HG03378 (cell line): ENCODE data around the gene ARL2.
A peak's percentile ranks its signal among the peaks of the same experiment; 100 is the strongest.
"Not testable (repeated sequence)": the region's sequence is repeated elsewhere in the genome, so short reads cannot be mapped to it uniquely, and the experiment has no call there.

Experiments used
- ATAC-seq: cut with Tn5 transposase; IDR thresholded peaks from one replicate; pipeline ENCODE4 v1.9.1; 2021; ENCODE audit warnings: mild to moderate bottlenecking, moderate library complexity; ENCODE audit not compliant: unreplicated experiment

ARL2 gene

DNA sequence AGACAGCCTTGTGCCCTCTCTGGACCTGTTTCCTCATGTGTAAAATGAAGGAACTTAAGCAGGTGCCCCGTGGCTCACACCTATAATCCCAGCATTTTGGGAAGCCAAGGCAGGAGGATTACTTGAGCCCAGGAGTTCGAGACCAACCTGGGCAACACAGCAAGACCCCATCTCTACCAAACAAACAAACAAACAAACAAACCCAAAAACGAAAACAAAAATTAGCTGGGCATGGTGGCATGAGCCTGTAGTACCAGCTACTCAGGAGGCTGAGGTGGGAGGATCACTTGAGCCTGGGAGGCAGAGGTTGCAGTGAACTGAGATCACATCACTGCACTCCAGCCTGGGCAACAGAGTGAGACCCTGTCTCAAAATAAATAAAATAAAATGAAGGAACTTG is 10.0 kb upstream of the ARL2 start:
- not testable (repeated sequence) for ATAC-seq

DNA sequence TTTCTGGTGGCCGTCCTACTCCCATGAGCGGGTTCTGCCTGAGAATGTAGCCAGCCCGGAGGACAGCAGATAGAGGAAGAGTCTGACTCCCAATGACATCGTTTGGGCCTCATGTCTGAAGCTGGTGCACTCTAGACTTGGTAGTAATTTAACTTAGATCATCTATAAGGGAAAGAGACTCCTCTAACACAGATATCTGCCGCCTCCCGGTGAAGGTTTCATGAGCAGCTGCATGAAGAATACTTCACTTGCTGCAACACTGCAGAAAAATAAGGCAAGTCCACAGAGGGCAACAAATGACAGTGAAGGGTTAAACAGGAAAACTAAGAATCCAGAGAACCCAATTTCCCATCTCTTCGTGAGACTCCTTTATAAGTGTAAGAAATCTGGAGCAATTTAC is 5.9 kb upstream of the ARL2 start:
- ATAC-seq, result no peak

DNA sequence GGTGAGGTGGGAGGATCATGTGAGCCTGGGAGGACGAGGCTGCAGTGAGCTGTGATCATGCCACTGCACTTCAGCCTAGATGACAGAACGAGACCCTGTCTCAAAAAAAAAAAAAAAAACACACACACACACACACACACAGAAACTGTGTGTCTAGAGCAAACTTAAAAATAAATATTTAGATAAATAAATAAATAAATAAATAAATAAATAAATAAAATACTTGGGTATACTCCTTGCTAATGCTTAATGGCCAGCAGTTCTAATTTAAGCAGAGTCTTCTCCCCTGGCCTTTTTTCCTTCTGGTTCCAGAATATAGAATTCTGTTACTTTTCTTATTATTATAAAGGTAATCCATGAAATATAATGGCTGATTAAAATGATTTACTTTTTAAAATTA is 5.1 kb upstream of the ARL2 start:
- no peak for ATAC-seq

DNA sequence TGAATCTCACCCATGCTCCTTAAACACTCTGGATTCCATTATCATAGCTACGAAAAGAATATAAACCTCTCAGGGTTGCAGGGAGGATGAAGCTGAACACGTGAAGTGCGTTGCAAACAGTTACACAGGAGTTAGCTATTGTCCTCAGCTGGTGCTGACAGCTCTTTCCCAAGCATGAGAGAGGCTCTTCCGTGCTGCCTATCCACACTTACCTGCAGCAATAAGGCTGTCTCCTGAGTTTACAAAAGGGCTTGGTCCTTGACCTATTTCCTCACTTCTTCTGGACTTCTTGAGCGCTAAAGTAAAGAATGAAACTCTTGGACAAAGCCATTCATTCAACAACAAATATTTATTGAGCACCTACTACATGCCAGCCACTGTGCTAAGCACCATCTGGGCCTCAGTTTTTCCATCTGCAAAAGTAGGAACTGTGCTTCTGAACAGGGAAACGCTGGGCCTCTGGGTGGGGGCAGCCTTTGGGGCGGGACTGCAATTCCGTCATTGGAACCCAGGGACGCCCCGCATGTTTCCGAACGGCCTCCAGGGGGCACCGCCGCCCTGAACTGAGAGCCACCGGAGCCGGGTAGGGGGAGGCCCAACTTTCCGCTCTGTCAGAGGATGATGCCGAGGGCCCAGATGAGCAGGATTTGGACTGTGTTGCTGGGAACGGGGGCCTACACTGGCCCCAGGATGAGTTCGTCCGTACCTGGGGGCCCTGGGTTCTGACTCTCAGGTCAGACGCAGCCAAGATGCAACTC is 651 bp upstream of the ARL2 start:
- ATAC-seq, result peak; percentile 59

DNA sequence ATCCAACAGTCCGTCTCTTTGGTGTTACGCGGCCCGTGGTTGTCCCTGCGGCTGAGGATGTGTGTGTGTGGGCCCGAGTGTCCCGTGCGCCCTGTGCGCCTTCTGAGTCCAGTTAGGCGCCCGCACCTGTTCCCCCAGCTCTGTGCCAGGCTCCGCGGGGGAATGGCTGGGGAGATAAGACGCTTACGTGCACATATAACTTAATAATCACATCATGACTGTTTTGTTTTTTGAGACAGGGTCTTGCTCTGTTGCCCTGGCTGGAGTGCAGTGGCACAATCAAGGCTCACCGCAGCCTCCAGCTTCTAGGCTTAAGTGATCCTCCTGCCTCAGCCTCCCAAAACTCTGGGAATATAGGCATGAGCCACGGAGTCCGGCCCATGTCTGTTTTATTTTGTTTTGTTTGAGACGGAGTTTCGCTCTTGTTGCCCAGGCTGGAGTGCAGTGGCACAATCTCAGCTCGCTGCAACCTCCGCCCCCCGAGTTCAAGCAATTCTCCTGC is 817 bp downstream of the ARL2 start:
- ATAC-seq, result no peak

DNA sequence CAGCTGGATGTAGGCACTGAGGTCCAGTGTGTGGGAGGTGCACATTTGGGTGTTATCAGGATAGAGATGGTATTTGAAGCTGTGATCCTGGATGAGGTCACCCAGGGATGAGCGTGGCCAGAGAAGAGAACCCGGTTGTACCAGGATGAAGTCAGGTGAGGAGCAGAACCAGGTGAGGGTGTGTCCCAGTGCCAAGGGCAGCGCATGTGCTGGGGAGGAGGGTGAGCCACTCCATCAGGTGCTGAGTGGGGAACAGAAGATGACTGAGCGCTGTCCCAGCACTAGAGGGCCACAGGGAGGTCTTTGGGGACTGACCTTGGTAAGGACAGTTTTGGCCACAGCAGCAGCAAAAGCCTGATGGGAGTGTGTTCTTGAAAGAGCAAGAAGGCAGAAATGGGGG is 2.7 kb downstream of the ARL2 start:
- no peak for ATAC-seq

DNA sequence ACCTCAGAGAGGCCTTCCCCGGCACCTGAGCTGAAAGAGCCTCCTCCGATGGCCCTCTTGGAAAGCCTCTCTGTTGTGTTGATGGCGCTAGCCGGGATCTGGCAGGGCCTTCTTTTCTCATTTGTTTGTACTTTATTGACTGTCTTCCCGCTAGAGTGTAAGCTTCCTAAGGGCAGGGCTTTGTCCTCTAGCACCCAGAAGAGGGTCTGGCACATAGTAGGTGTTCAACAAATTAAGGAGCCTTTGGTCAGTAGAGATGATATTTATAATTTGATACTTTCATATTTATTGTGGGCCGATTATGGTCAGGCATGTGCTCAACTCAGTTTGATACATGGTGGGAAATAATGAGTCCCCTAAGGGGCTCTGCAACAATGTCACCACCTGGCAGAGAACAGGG is 4.0 kb downstream of the ARL2 start:
- ATAC-seq, result no peak

DNA sequence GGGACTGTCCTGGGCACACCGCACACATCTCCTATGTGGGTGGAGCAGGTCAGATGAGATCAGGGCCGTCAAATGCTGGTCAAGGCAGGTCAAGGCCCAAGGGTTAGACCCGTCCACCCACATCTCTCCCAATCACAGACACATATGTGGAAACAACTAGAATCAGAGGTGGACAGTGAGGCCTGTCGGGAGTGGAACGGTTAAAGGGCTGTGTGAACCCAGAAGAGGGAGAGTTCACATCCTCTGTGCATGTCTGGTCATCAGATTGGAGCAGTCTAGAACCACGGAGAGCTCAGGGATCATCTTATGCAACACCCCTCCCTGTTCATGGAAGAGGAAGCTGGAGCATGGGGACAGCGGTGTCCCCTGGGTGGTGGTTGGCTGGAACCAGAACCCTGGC is 5.9 kb downstream of the ARL2 start:
- no peak for ATAC-seq

DNA sequence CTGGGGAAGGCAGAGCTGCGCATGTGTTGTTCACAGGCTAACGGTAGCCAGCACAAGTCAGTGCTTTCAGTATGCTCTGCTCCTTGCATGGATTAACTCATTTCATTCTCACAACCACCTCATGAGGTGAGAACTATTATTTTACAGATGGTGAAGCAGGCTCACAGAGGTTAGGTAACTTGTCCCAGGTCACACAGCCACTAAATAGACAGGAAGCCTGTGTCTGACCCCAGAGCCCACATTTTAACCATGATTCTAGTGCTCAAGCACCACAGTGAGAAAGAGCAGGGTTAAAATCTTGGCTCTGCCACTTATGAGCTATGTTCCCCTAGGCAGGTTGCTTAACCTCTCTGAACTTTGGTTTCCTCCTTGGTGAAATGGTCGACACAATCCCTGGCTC is 7.0 kb downstream of the ARL2 start:
- ATAC-seq, result no peak

DNA sequence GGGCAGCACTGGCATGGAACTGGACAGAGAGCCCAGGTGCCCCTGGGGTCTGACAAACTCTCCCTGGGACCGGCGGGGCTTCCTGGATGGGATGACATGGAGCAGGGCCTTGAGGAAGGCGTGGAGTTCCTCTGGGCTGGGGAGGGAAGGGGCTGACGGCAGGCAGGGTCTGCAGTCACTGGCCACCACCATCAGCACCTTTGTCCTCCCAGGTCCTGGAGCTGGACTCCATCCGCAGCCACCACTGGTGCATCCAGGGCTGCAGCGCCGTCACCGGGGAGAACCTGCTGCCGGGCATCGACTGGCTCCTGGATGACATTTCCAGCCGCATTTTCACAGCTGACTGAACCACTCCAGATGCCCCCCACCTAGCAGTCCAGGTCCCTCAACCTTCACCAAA is 7.5 kb downstream of the ARL2 start:
- no peak for ATAC-seq

DNA sequence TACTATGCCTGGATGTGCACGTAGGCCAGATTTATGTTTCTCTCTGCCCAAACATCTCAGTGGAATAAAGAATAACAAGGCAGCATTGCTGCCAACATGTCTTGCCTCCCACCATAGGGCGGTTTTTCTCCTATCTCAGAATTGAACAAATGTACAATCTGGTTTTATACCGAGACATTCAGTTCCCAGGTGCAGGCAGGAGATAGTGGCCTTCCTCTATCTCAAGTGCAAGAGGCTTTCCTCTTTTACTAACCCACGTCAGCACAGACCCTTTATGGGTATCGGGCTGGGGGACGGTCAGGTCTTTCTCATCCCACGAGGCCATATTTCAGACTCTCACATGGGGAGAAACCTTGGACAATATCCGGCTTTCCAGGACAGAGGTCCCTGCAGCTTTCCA is 9.5 kb downstream of the ARL2 start:
- not testable (repeated sequence) for ATAC-seq

DNA sequence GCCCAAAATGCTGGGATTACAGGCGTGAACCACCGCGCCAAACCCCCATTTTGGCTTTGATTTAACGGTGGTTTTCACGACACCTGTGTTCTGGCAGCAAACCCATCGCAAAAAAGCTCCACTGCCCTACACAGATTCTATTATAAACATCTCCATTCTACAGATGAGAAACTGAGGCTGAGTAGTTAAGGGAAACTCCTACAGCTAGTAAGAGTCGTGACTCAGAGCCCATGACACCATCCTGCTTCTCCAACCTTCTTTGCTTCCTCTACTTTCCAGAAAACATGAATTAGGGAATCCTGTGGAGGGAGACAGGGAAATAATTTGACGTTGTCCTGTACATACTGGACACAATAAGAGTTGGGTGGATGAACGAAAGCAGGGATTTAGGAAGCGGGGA is 12.8 kb downstream of the ARL2 start:
- ATAC-seq, result no peak

DNA sequence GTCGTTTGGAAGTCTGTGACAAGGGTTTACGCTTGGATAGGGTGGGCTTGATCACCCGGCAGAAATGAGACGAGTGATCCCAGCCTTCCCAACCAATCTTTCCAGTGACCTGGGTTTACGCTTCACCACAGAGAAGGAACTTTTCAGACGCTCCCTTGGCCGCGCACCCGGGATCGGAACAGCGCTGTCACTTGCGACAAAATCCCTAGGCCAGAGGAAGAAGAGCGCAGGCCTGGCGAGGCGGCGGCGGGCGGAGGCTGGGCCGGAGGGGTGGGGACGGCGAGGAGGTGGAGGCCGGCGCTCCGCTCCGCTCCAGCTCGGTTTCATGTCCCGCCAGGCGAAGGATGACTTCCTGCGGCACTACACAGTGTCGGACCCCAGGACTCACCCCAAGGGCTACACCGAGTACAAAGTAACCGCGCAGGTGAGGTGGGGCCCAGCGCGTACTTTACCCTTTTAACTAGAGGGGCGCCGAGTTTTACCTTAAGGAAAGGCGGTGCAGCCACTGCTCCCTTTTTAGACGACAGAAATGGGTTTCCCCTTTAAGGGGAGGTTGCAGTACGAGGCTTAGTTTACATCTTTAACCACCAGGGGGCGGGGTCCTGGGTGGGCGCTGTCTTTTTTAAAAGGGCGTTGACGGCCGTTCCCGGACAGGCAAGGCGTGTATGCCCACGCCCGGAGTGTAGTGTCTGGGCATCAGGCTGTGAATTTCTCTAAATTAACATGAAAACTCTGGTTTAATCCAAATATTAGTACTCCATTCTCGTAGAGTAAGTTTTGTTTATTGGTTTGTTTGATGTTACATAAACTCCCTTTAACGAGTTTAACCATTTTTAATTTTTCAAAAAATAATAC is 13.5 kb downstream of the ARL2 start, which contains the start of gene SNX15:
Gene SNX15 (plus strand): TSS at position 227 of the 855 bp plus-strand sequence. CDS start 99 bp downstream, at position 326.
- peak; percentile 85 for ATAC-seq

DNA sequence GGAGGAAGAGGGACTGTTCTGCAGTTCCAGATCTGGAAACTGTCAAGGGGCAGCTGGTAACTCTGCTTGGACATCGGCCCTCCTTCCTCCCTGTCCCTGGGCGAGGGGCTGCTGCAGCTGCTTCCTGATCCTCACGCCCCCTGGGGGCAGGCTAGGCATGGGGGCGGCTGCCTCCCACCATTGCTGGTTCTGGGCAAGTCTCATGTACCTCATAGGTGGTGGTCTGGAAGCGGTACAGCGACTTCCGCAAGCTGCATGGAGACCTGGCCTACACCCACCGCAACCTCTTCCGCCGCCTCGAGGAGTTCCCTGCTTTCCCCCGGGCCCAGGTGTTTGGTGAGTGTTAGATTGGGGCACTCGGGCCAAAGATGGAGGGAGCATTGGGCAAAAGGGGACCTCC is 18.3 kb downstream of the ARL2 start:
- ATAC-seq, result no peak

DNA sequence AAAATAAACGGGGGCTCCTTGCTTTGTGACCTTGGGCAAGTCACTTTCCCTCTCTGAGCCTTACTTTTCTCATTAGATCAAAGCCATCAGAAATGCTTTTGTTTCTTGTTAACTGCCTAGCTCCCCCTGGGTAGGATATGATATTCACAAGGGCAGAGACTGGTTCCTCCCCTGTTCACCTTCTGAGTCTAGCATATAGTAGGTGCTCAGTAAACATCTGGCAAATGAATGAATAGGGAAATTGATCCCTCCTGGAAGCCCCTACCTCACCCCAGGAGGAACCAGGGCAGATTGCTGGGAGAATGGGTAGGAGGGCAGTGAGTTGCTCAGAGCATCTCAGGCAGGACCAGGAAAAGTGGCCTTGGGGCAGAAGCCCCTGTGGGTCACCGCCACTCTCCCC is 20.5 kb downstream of the ARL2 start:
- ATAC-seq, result no peak

DNA sequence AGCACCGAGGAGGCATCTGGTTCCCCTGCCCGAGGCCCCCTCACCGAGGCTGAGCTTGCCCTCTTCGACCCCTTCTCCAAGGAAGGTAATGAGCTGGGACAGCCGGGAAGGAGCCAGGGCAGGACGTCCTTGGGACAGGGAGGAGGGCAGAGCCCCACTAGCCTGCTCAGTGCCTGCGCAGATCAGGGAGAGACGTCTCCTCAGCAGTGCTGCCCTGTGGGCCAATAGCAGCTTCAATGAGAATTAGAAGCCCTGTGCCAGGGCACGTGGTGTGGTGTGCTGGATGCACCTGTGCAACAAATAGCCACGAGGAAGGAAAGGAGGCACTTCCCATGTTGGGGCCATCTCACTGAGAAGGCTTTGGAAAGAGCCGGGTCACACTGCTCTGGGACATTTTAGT is 21.6 kb downstream of the ARL2 start:
- ATAC-seq, result no peak

DNA sequence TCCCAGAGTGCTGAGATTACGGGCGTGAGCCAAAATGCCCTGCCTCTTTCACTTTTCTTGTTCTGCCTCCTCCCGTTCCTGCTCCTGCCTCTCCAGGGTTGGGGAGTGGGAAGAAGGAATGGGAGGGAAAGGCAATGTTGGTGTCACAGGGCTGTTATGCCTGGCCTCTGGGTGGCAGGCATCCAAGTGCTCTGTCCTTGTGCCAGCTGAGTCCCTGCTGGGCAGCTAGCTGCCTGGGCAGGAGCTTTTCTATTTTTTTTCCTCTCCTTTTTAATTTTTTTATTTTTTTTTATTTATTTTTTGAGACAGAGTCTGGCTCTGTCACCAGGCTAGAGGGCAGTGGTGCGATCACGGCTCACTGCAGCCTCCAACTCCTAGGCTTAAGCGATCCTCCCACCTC is 23.0 kb downstream of the ARL2 start:
- ATAC-seq, result no peak

DNA sequence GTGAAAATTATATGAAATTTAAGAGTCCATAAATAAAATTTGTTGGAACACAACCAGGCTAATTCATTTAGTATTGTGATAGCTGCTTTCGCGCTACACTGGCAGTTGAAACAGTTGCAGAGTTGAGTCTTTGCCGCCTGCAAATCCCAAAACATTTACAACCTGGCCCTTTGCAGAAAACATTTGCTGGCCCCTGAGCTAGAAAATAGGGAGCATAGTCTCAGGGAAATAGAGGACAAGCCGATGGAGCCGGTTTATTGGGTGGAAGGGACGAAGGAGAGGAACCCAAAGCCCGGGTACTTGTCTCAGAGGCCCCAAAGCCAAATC is 26.5 kb downstream of the ARL2 start:
- no peak for ATAC-seq

DNA sequence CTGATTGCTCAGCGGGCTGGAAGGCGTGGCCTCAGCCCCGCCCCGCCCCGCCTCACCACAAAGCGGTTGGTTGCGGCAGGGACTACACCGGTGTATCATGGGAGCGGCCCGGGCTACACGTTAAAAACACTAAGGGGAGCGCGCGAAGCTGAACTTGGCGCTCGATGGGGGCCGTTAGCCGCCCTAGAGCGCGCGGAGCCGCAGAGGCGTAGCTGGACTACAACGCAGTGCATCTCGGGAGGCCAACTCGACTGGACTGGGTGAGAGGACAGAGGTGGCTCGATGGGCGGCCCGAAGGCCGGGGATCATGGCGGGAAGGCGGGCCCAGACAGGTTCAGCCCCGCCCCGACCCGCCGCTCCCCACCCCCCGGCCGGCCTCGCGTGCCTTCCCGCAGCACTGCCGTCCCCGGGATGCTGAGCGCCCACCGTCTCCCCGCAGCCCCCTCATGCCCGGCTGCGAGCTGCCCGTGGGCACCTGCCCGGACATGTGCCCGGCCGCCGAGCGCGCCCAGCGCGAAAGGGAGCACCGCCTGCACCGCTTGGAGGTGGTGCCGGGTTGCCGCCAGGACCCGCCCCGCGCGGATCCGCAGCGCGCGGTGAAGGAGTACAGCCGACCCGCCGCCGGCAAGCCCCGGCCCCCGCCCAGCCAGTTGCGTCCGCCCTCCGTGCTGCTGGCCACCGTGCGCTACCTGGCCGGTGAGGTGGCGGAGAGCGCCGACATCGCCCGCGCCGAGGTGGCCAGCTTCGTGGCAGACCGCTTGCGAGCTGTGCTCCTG is 27.1 kb downstream of the ARL2 start, which contains the start of gene SAC3D1:
Gene SAC3D1 (plus strand): TSS at position 364 of the 776 bp plus-strand sequence. CDS start 83 bp downstream, at position 447.
- ATAC-seq, result peak; percentile 75

DNA sequence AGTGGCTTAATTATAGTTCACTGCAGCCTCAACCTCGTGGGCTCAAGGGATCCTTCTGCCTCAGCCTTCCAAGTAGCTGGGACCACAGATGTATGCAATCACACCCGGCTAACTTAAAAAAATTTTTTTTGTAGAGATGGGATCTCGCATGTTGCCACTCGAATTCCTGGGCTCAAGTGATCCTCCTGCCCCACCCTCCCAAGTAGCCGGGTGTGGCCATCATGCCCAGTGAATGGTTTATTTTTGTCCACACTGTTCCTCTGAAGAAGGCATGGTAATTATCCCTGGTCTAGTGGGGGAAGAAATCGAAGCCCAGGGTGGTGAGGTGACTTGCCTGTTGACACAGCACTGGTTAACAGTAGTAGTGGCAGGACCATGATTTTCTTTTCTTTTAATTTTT is 28.9 kb downstream of the ARL2 start:
- ATAC-seq, result no peak

DNA sequence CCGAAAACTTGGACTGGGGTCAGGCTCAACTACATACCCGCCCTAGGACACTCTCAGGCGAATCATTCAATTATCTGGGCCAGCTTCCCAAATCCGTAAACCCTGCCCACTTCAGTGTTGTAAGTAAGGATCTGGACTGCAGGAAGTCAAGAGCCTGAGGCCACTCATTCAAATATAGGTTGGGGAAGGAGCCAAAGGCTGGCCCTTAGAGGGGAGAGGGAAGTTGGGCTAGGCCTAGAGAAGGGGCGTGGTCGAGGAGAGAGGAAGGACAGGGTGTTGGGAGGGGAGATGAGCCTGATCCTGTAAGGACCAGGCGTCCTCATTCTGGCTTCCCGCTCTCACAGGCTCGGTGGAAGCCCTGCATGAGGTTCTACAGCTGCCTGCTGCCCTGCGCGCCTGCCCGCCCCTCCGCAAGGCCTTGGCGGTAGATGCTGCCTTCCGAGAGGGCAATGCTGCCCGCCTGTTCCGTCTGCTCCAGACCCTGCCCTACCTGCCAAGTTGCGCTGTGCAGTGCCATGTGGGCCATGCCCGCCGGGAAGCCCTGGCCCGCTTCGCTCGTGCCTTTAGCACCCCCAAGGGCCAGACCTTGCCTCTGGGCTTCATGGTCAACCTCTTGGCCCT is 30.0 kb downstream of the ARL2 start:
- no peak for ATAC-seq
